H1 (cell line): ENCODE results near the gene PLEKHG2. TPM values are rescaled to one million over a fixed set of nuclear protein-coding genes. Genes with fewer than 3 reads are reported as not detected.

Experiments used
- CBX5 ChIP-seq: fragments of 300-800, 300-1000 bp; sonication (generic); IDR thresholded peaks from 2 replicates; pipeline ENCODE4 v1.7.1; 2016; ENCODE audit warnings: antibody characterized with exemption, low read length, low read depth
- POLR2A ChIP-seq, 2 experiments: IDR thresholded peaks; 1 replicate in 1 of 2; 2 replicates in 1 of 2; pipeline ENCODE4 v1.6.1; 2011; ENCODE audit warnings: low read depth in 2 of 2, low read length in 2 of 2, mild to moderate bottlenecking in 2 of 2; ENCODE audit errors: control extremely low read depth in 1 of 2
- POU5F1 ChIP-seq: IDR thresholded peaks from 2 replicates; pipeline ENCODE4 v1.6.1; 2011; ENCODE audit warnings: low read depth, mild to moderate bottlenecking, low read length, moderate library complexity
- RFX5 ChIP-seq: IDR thresholded peaks from 2 replicates; pipeline ENCODE4 v1.6.1; 2011; ENCODE audit warnings: low read depth, low read length, improper control_type of control experiment, borderline replicate concordance
- SIRT6 ChIP-seq: IDR thresholded peaks from one replicate; pipeline ENCODE4 v1.7.1; 2012; ENCODE audit warnings: low read length, inconsistent platforms
- polyA plus RNA-seq, 7 experiments: library from polyadenylated mRNA; depleted of rRNA in 3 of 7; stranded (reverse) in 5 of 7; unstranded in 2 of 7; fragments of >200 nt in 5 of 7; fragments of 200-250 nt in 2 of 7; gene quantifications; 1 replicate in 5 of 7; 2 replicates in 1 of 7; 4 replicates in 1 of 7; pipeline versions ENCODE4 v1.2.1 to v1.2.3, GENCODE V29; 2011 to 2013; ENCODE audit warnings: missing spikeins in 2 of 7, mixed read lengths in 2 of 7
- total RNA-seq: library from RNA; stranded (reverse); fragmentation: NEBNext Ultra II Directional; extraction: Animal tissue kit (Norgen Biotek cat#: 25700); gene quantifications from 2 replicates; pipeline ENCODE4 v1.2.1, GENCODE V29; 2021
- TF ChIP-seq, protein P1 (sequence below): fragments of 300-600 bp; sonication (generic); IDR thresholded peaks from 2 replicates; pipeline ENCODE4 v1.7.1; 2012; ENCODE audit warnings: low read length, moderate library complexity, mild to moderate bottlenecking, inconsistent platforms; ENCODE audit not compliant: insufficient replicate concordance
- TF ChIP-seq, protein P2 (sequence below): IDR thresholded peaks from 2 replicates; pipeline ENCODE4 v1.6.1; 2012; ENCODE audit warnings: inconsistent platforms

The PLEKHG2 gene
- total and polyA plus RNA-seq, 2 of the 8 experiments (the other 6 are each of a cell fraction or from before 2014, with no cell fraction given): 16.9 to 65.7 TPM

DNA sequence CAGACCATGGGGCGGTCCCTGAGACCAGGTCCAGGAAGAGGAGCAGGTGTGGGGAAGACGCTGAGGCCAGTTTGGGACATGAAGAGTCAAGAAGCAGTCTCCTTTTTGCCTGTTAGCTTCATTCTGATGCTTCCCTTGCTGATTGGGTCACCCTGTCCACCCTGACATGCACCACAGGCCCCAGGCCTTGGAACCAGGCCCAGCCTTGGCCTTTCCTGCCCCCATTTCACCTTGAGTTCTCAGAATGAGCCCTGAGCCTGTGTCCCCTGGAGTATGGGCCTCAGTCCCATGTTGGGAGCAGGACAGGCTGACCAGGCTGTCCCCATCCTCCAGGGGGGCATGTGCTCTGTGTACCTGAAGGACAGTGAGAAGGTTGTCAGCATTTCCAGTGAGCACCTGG lies 63.3 kb downstream of the PLEKHG2 start (continued):
- TF ChIP-seq, protein P1, sequence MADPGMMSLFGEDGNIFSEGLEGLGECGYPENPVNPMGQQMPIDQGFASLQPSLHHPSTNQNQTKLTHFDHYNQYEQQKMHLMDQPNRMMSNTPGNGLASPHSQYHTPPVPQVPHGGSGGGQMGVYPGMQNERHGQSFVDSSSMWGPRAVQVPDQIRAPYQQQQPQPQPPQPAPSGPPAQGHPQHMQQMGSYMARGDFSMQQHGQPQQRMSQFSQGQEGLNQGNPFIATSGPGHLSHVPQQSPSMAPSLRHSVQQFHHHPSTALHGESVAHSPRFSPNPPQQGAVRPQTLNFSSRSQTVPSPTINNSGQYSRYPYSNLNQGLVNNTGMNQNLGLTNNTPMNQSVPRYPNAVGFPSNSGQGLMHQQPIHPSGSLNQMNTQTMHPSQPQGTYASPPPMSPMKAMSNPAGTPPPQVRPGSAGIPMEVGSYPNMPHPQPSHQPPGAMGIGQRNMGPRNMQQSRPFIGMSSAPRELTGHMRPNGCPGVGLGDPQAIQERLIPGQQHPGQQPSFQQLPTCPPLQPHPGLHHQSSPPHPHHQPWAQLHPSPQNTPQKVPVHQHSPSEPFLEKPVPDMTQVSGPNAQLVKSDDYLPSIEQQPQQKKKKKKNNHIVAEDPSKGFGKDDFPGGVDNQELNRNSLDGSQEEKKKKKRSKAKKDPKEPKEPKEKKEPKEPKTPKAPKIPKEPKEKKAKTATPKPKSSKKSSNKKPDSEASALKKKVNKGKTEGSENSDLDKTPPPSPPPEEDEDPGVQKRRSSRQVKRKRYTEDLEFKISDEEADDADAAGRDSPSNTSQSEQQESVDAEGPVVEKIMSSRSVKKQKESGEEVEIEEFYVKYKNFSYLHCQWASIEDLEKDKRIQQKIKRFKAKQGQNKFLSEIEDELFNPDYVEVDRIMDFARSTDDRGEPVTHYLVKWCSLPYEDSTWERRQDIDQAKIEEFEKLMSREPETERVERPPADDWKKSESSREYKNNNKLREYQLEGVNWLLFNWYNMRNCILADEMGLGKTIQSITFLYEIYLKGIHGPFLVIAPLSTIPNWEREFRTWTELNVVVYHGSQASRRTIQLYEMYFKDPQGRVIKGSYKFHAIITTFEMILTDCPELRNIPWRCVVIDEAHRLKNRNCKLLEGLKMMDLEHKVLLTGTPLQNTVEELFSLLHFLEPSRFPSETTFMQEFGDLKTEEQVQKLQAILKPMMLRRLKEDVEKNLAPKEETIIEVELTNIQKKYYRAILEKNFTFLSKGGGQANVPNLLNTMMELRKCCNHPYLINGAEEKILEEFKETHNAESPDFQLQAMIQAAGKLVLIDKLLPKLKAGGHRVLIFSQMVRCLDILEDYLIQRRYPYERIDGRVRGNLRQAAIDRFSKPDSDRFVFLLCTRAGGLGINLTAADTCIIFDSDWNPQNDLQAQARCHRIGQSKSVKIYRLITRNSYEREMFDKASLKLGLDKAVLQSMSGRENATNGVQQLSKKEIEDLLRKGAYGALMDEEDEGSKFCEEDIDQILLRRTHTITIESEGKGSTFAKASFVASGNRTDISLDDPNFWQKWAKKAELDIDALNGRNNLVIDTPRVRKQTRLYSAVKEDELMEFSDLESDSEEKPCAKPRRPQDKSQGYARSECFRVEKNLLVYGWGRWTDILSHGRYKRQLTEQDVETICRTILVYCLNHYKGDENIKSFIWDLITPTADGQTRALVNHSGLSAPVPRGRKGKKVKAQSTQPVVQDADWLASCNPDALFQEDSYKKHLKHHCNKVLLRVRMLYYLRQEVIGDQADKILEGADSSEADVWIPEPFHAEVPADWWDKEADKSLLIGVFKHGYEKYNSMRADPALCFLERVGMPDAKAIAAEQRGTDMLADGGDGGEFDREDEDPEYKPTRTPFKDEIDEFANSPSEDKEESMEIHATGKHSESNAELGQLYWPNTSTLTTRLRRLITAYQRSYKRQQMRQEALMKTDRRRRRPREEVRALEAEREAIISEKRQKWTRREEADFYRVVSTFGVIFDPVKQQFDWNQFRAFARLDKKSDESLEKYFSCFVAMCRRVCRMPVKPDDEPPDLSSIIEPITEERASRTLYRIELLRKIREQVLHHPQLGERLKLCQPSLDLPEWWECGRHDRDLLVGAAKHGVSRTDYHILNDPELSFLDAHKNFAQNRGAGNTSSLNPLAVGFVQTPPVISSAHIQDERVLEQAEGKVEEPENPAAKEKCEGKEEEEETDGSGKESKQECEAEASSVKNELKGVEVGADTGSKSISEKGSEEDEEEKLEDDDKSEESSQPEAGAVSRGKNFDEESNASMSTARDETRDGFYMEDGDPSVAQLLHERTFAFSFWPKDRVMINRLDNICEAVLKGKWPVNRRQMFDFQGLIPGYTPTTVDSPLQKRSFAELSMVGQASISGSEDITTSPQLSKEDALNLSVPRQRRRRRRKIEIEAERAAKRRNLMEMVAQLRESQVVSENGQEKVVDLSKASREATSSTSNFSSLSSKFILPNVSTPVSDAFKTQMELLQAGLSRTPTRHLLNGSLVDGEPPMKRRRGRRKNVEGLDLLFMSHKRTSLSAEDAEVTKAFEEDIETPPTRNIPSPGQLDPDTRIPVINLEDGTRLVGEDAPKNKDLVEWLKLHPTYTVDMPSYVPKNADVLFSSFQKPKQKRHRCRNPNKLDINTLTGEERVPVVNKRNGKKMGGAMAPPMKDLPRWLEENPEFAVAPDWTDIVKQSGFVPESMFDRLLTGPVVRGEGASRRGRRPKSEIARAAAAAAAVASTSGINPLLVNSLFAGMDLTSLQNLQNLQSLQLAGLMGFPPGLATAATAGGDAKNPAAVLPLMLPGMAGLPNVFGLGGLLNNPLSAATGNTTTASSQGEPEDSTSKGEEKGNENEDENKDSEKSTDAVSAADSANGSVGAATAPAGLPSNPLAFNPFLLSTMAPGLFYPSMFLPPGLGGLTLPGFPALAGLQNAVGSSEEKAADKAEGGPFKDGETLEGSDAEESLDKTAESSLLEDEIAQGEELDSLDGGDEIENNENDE: no peak
- TF ChIP-seq SIRT6: no peak
- no peak for TF ChIP-seq POLR2A (IDR thresholded peaks at IDR 0.05; ENCODE audit: control extremely low read depth in 1 of 2, low read depth in 2 of 2, low read length in 2 of 2)
- TF ChIP-seq, protein P2, sequence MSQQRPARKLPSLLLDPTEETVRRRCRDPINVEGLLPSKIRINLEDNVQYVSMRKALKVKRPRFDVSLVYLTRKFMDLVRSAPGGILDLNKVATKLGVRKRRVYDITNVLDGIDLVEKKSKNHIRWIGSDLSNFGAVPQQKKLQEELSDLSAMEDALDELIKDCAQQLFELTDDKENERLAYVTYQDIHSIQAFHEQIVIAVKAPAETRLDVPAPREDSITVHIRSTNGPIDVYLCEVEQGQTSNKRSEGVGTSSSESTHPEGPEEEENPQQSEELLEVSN: no peak
- TF ChIP-seq POU5F1: no peak
- no peak for TF ChIP-seq RFX5
- TF ChIP-seq CBX5: no peak
